A673 (cell line): ENCODE measurements around the gene SIDT2. TPM values are rescaled to one million over a fixed set of nuclear protein-coding genes. Genes with fewer than 3 reads are reported as not detected.

Experiments
- BruUV-seq: library from RNA; stranded (reverse); fragments of 400-500 nt; replicated peaks from 2 replicates; lab custom pipeline; 2021; lab: Mats Ljungman, UMichigan
- CTCF ChIA-PET: fragments of 300-600 bp; sonication (Branson Sonifier 250); formaldehyde crosslinking; loops from one replicate; lab custom pipeline; 2022; ENCODE audit warnings: antibody characterized with exemption; lab: Charles Lee
- POLR2A ChIA-PET: fragments of 300-600 bp; sonication (Branson Sonifier 250); formaldehyde crosslinking; loops from one replicate; lab custom pipeline; 2022; ENCODE audit warnings: antibody characterized with exemption; ENCODE audit not compliant: low non-redundant PET; lab: Charles Lee
- DNase-seq: peaks from one replicate; pipeline ENCODE4 v3.0.0-alpha.2; 2015; ENCODE audit warnings: low spot score
- H3K27ac ChIP-seq: fragments of 200-600 bp; sonication (generic); 2 replicates; pipeline ENCODE4 v1.5.1; 2016; ENCODE audit warnings: mixed run types, low read depth, mild to moderate bottlenecking, mixed read lengths, antibody characterized with exemption, low read length; ENCODE audit not compliant: poor library complexity, severe bottlenecking
- H3K27me3 ChIP-seq: fragments of 200-600 bp; sonication (generic); replicated peaks from 2 replicates; pipeline ENCODE4 v1.6.1; 2017; ENCODE audit warnings: mixed run types, low read depth, mild to moderate bottlenecking, mixed read lengths, antibody characterized with exemption, low read length; ENCODE audit not compliant: insufficient read depth, poor library complexity
- H3K36me3 ChIP-seq: fragments of 200-600 bp; sonication (generic); 2 replicates; pipeline ENCODE4 v1.6.1; 2016; ENCODE audit warnings: mixed run types, mild to moderate bottlenecking, mixed read lengths, antibody characterized with exemption, low read length; ENCODE audit not compliant: insufficient read depth, poor library complexity, severe bottlenecking
- H3K4me1 ChIP-seq: fragments of 200-600 bp; sonication (generic); 2 replicates; pipeline ENCODE4 v1.6.1; 2017; ENCODE audit warnings: mixed run types, mild to moderate bottlenecking, mixed read lengths, antibody characterized with exemption, low read length; ENCODE audit not compliant: insufficient read depth, poor library complexity, severe bottlenecking
- H3K4me3 ChIP-seq: fragments of 200-600 bp; sonication (generic); 2 replicates; pipeline ENCODE4 v1.5.1; 2016; ENCODE audit warnings: low read depth, mixed run types, mild to moderate bottlenecking, mixed read lengths, low read length; ENCODE audit not compliant: poor library complexity, severe bottlenecking
- H3K9me3 ChIP-seq: fragments of 200-600 bp; sonication (generic); 2 replicates; pipeline ENCODE4 v1.6.1; 2016; ENCODE audit warnings: mixed run types, low read depth, mild to moderate bottlenecking, mixed read lengths, antibody characterized with exemption, low read length; ENCODE audit not compliant: poor library complexity, severe bottlenecking
- EZH2 ChIP-seq: fragments of 200-600 bp; sonication (generic); IDR thresholded peaks from 2 replicates; pipeline ENCODE4 v1.6.1; 2017; ENCODE audit warnings: borderline replicate concordance, low read depth, mild to moderate bottlenecking, mixed read lengths, antibody characterized with exemption, low read length; ENCODE audit not compliant: poor library complexity, severe bottlenecking
- intact Hi-C: fragments of 100-400 bp; cut with micrococcal nuclease; formaldehyde crosslinking; loops from one replicate; pipeline ENCODE4 v1.10.0; 2022; ENCODE audit not compliant: unreplicated experiment
- total RNA-seq: library from RNA; stranded (reverse); gene quantifications from 2 replicates; pipeline ENCODE4 v1.2.3, GENCODE V29; 2021
- TF ChIP-seq, protein P1 (sequence below): fragments of 300-800, 200-600 bp; sonication (generic); conservative IDR thresholded peaks from 2 replicates; pipeline ENCODE4 v1.5.1; 2017; ENCODE audit warnings: low read depth, mild to moderate bottlenecking, antibody characterized with exemption, low read length, moderate library complexity, mixed read lengths

SIDT2 gene
- total RNA-seq, 1 experiment from 2014 or later: 33.5 TPM

DNA sequence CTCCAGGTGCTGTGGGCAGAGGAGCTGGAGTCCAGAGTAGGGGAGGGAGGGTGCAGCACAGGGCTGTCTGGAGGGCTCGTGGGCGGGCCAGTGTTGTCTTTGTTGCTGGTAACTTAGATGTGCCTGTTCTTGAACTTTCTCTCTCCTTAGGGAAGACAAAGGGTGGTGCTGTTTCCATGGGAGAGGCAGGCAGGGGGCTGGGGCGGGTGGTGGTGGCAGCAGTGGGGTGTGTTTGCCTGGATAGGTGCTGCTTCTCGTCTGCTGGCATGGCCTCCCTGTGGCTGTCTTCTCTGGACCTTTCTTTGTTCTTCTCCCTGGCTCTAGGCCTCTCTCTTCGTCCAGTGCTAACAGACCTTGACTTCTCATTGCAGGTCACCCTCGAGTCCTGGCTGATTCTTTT is 8.5 kb downstream of the SIDT2 start:
- H3K4me3 ChIP-seq: no peak overlapping the region
- no peaks in the 10 kb centered on the region for H3K27me3 ChIP-seq
- BruUV-seq: no TSS peak
- POLR2A ChIA-PET: no interaction called here
- DNase-seq: no peak
- intact Hi-C loops: no loop called here
- no peaks in the 10 kb centered on the region for H3K4me1 ChIP-seq
- no peaks in the 10 kb centered on the region for H3K9me3 ChIP-seq
- H3K27ac ChIP-seq: no peak overlapping the region
- CTCF ChIA-PET: no interaction called here
- H3K36me3 ChIP-seq: peaks cover 13% of the 10 kb centered on the region
- TF ChIP-seq, protein P1, sequence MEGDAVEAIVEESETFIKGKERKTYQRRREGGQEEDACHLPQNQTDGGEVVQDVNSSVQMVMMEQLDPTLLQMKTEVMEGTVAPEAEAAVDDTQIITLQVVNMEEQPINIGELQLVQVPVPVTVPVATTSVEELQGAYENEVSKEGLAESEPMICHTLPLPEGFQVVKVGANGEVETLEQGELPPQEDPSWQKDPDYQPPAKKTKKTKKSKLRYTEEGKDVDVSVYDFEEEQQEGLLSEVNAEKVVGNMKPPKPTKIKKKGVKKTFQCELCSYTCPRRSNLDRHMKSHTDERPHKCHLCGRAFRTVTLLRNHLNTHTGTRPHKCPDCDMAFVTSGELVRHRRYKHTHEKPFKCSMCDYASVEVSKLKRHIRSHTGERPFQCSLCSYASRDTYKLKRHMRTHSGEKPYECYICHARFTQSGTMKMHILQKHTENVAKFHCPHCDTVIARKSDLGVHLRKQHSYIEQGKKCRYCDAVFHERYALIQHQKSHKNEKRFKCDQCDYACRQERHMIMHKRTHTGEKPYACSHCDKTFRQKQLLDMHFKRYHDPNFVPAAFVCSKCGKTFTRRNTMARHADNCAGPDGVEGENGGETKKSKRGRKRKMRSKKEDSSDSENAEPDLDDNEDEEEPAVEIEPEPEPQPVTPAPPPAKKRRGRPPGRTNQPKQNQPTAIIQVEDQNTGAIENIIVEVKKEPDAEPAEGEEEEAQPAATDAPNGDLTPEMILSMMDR: no peak
- no peak for TF ChIP-seq EZH2

DNA sequence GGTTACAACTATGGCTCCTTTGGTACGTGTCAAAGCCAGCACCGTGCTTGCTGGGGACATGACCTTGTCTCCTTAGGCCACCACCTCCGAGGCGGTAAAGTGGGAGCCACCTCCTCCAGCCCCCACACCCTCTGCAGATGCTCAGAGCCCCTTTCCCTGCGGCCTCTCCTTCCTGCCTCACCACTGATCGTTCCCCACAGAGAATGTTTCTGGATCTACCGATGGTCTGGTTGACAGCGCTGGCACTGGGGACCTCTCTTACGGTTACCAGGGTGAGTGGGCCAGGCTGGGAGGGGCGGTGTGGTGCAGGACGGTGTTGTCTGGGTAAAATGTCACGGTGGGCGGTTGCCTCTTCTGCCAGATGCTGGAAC is 8.9 kb downstream of the SIDT2 start:
- H3K9me3 ChIP-seq: no peaks in the 10 kb centered on the region
- intact Hi-C loops: no loop called here
- POLR2A ChIA-PET: no interaction called here
- no peak overlapping the region for H3K4me3 ChIP-seq
- no peaks in the 10 kb centered on the region for H3K4me1 ChIP-seq
- H3K36me3 ChIP-seq: peaks cover 13% of the 10 kb centered on the region
- CTCF ChIA-PET: no interaction called here
- no TSS peak for BruUV-seq
- H3K27ac ChIP-seq: no peak overlapping the region
- no peak for DNase-seq
- no peaks in the 10 kb centered on the region for H3K27me3 ChIP-seq
- TF ChIP-seq EZH2: no peak
- TF ChIP-seq, protein P1: no peak

GRCh38 chr11:117187799-117188481 is 9.4 kb downstream of the SIDT2 start:
- Histone ChIP-seq H3K27me3 (no peaks in the 10 kb centered on the region), H3K4me3 (no peak overlapping the region), H3K27ac (no peak overlapping the region), H3K36me3 (peaks cover 13% of the 10 kb centered on the region), H3K4me1 (no peaks in the 10 kb centered on the region), H3K9me3 (no peaks in the 10 kb centered on the region)
- TF ChIP-seq EZH2: no peak
- TF ChIP-seq, protein P1: no peak
- DNase-seq: no peak
- POLR2A ChIA-PET: interaction anchor here (0.5 kb wide), 1 partner anchor 44 kb away, joined by 3 read pairs; no protein-coding TSS in a partner anchor
- intact Hi-C loops: no loop called here
- BruUV-seq: no TSS peak
- CTCF ChIA-PET: no interaction called here
